GM19193 (cell line): ENCODE data around the gene SHISA7.
A peak's percentile ranks its signal among the peaks of the same experiment; 100 is the strongest.

Experiments
- POLR2A ChIP-seq: IDR thresholded peaks from 4 replicates; pipeline ENCODE4 v1.6.1; 2011; ENCODE audit not compliant: insufficient read depth, insufficient read length; ENCODE audit errors: extremely low read depth

Gene SHISA7

DNA sequence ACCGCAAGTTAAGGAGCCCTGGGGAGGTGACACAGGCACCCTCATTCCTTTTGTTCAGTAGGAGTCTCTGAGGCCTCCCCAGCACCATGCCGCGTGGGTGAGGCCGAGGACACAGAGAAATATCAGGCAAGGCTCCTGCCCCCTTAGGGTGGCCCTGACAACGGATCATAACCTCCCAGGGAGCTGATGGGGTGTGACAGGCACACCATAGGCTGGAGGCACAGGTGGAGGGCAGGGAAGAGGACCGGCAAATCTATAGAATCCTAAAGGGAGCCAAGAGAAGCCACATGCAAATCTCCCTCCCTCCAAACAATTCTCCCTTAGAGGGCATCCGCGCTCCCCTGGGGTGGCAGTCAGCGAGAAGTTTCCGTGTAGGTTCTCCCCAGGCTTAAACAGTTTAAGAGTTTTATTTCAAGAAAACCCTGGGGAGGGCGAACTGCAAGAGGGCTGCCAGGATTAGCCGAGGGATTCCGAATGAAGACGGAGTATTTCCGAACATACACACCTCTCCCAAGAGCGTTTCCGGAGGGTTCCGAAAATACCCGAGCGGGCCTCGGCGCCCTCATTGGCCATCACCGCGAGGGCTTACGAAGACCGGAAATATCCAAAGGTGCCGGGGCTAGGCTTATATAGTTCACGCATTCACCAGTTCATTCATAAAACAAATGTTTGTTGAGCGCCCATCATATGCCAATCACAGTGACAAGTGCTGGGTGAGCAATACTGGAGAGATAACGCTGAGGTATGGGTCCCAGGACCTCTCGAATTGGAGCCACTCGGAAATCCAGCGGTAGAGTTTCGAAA is 58.0 kb downstream of the SHISA7 start:
- TF ChIP-seq POLR2A, result no peak

DNA sequence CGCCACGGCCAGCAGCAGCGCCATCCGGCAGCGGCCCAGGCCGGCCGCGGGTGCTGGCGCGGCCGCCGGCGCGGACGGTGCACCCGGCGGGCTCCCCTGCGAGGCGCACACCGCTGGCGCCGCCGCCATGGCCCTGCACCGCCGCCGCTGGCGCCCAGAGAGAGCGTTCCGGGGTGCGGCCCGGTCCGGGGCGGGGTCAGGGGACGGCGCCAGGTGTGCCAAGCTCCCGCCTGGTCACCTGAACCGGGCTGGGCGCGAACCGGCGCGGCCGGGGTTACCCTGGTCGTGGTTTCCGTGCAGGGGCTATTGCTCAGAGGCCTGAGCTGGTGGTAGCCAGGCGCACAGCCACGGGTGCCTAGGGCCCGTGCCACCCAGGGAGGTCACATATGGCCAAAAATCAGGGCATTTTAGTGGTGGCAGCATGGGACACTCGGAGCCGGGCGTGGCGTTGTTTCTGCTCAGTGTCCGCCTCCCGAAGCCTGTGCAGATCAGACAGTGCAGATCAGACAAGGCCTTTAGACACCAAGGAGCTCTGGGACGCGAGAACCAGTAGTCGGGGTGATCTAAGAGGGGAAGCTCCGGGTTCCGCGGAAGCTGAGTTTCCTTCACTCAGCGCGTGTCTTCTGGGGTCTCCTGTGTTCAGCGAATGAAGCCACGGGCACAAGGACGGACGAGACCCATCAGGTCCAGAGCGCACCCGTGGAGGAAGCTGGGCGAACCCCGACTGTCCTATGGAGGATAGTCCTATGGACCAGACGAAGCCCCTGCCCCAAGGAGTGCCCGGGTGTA is 58.8 kb downstream of the SHISA7 start, which contains the start of gene TMEM238:
Gene TMEM238 (minus strand): TSS at position 162 of the 789 bp plus-strand sequence. CDS start 33 bp downstream, at position 129.
- TF ChIP-seq POLR2A, result no peak

DNA sequence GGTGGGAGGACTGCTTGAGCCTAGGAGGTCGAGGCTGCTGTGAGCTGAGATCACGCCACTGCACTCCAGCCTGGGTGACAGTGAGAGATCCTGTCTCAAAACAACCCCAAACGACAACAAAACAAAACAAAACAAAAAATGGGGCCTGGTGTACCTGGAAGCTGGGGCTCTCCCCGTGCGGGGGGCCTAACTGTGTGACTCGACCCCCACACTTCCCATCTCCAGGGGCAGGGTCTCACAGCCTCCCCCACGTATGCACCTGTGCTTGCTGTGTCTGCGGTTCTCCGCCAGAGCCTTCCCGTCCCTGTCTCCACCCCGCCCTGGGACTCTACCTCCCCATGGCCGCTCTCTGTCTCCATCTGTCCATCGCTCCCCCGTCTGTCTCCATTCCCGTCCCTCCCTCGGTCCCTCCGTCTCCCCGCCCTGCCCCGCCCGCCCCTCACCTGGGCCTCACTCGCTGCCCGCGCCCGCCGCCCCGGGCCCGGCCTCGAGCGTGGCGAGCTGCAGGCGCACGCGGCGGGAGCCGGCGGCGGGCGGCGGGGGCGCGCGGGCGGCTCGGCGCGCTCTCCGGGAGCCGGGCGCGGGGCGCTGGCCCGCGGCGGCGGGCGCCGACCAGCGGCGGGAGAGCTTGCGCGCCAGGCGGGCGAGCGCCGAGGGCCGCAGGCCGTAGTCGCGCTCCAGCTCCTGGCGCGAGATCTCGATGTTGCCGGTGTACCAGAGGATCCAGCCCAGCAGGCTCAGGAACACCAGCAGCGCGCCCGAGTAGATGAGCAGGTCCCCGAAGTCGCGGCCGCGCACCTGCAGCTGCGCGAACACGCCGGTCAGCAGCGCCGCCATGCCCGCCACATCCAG is 59.6 kb downstream of the SHISA7 start:
- peak; percentile 55 for TF ChIP-seq POLR2A

DNA sequence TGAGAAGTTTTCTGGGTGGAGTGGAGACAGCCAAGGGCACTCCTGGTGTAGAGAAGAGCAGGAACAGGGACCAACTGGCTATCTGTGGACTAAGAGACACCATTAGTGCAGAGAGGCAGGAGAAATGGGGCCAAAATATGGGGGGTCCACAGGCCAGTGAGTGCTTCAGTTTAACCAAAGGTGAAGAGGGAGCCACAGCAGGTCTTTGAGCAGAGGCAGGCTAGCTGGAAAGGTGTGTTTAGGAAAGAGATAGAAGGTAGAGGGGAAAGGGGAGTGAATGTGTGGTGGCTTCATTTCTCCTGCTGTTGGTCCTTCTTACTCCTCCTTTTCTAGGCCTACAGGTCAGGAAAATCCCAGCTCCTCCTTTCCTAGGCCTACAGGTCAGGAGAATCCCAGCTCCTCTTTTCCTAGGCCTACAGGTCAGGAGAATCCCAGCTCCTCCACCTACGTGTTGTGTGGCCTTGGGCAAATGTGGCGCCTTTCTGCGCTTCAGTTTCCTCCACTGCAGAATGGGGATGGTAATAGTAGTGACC is 60.5 kb downstream of the SHISA7 start:
- no peak for TF ChIP-seq POLR2A

DNA sequence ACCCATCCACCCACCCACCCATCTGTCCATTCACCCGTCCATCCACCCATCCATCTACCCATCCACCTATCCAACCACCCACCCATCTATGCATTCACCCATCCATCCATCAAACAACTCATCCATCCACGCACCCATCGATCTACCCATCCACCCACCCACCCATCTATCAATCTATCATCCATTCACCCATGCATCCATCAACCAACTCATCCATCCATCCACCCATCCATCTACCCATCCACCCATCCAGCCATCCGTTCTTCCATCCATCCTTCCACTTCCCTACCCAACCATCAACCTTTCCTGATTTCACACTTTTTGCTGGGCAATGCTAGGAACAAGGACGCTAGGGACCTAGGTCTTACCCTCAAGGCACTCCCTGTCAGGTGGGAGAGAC is 61.1 kb downstream of the SHISA7 start:
- no peak for TF ChIP-seq POLR2A

DNA sequence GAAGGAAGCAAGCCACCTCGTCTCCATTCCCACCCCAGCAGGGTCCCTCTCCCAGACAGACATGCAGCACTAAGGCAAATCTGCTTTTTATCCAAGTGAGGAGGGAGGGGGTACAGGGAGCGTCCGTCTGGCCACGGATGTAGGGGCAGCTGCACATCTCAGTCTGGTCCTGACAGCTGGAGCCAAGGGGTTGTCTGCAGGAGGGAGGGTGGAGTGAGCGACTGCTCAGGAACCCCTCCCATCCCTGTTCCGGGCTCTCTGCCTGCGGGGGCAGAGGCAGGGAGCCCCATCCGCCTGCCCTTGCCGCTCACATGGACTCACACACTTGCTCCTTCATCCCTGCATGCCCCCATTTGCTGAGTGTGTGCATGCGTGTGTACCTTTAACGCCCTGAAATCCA is 63.9 kb downstream of the SHISA7 start:
- no peak for TF ChIP-seq POLR2A
